OCI-LY7 (cell line): Measurements from ENCODE around the gene MOCS3.

ENCODE experiments used
- CTCF ChIP-seq: fragments of 200-600 bp; sonication (generic); conservative IDR thresholded peaks from 2 replicates; pipeline ENCODE4 v1.5.1; 2014; ENCODE audit warnings: mild to moderate bottlenecking, antibody characterized with exemption, low read length, moderate library complexity, mixed read lengths
- EZH2phosphoT487 ChIP-seq: fragments of 200-600 bp; sonication (generic); IDR thresholded peaks from 2 replicates; pipeline ENCODE4 v1.6.1; 2018; ENCODE audit warnings: low read depth, borderline replicate concordance, mild to moderate bottlenecking, mixed run types, antibody characterized with exemption, low read length, moderate library complexity, mixed read lengths

- TF ChIP-seq CTCF, result no peak
- TF ChIP-seq EZH2phosphoT487, result no peak
Measured at GRCh38 chr20:50909413-50909812, 49.2 kb upstream of the MOCS3 start.
